Mammary epithelial cell (primary cell): ENCODE measurements around the gene RGMA.

Source experiments
- CTCF ChIP-seq, 2 donors: IDR thresholded peaks in 1 of 2; conservative IDR thresholded peaks in 1 of 2; 2 replicates each; pipeline ENCODE4 v1.5.1; 2011 to 2012; ENCODE audit warnings: inconsistent platforms in 2 of 2, low read length in 2 of 2, mild to moderate bottlenecking in 2 of 2, control low read depth in 1 of 2, low read depth in 1 of 2; ENCODE audit not compliant: insufficient read depth in 1 of 2; ENCODE audit errors: extremely low read depth in 1 of 2
- EZH2 ChIP-seq: IDR thresholded peaks from 2 replicates; pipeline ENCODE4 v1.6.1; 2012; ENCODE audit warnings: low read length, inconsistent platforms, borderline replicate concordance

GRCh38 chr15:93072011-93072410 lies 17.0 kb downstream of the RGMA start:
- TF ChIP-seq CTCF (conservative IDR thresholded peaks at IDR 0.05 in 1 of 2, IDR thresholded peaks at IDR 0.05 in 1 of 2; ENCODE audit: extremely low read depth in 1 of 2, insufficient read depth in 1 of 2, low read depth in 1 of 2, low read length in 2 of 2) (no peak), EZH2 (no peak)
